Measurements from ENCODE around the gene IGF1.

DNA sequence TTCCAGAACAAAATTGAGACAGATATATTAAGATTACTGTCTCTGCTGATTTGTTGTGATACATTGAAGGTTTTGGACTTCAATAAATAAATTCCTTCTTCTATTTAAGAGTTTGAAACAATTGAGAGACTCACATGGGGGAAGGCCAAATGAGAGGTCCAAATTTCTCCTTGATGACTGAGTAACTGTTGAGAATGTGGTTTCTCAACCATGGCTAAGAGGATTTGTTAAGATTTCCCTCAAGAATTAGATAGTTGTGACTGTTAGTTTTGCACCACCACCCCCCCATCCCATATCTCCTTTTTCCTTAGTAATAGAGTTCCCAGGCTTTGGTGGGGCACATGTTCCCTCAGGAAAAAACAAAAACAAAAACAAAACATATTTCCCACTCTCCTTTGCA lies 47.7 kb upstream of the IGF1 start:
- TF ChIP-seq, protein P1, sequence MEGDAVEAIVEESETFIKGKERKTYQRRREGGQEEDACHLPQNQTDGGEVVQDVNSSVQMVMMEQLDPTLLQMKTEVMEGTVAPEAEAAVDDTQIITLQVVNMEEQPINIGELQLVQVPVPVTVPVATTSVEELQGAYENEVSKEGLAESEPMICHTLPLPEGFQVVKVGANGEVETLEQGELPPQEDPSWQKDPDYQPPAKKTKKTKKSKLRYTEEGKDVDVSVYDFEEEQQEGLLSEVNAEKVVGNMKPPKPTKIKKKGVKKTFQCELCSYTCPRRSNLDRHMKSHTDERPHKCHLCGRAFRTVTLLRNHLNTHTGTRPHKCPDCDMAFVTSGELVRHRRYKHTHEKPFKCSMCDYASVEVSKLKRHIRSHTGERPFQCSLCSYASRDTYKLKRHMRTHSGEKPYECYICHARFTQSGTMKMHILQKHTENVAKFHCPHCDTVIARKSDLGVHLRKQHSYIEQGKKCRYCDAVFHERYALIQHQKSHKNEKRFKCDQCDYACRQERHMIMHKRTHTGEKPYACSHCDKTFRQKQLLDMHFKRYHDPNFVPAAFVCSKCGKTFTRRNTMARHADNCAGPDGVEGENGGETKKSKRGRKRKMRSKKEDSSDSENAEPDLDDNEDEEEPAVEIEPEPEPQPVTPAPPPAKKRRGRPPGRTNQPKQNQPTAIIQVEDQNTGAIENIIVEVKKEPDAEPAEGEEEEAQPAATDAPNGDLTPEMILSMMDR (IDR thresholded peaks at IDR 0.05): no peak
- no peak for TF ChIP-seq POLR2A (IDR thresholded peaks at IDR 0.05)
